Measurements from ENCODE around the gene TACC2.

TACC2 gene

DNA sequence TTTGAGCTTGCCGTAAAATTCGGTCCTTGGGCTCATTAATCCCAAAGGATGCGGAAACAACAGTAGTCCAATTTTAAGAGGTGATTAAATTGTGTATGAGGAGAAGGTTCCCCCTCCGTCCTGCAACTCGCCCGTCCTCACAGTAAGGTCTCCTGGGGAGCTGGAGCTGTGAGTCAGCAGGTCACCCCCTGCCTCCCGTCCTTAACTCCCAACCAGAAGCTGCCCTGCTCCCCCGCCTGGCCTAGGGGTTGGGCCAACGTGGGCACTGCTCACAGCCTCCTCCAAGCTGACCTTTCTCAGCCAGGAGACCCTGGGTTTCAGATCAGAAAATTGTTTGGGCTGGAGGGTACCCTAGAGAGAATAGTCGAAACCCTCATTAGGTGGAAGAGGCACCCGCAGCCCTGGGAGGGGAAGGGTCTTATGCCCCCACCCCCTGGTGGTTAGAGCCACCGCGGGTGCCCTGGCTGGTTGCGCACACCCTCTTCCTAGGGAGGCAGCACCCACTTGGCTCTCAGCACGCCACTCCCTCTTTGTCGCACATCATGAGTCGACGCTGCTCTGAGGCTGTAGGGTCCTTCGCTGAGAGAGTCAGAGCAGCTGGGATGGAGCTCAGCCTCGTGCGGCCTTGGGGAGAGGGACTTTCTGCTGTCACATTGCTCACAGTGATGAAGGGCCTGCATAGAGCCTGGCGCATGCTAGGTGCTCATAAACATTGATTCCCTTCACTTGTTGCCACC is 131.2 kb downstream of the TACC2 start:
- DNase-seq (ENCODE audit: low read depth in 2 of 2), result no peak

GRCh38 chr10:122121059-122121458 is 132.1 kb downstream of the TACC2 start:
- no peak for DNase-seq (ENCODE audit: low read depth in 2 of 2)

DNA sequence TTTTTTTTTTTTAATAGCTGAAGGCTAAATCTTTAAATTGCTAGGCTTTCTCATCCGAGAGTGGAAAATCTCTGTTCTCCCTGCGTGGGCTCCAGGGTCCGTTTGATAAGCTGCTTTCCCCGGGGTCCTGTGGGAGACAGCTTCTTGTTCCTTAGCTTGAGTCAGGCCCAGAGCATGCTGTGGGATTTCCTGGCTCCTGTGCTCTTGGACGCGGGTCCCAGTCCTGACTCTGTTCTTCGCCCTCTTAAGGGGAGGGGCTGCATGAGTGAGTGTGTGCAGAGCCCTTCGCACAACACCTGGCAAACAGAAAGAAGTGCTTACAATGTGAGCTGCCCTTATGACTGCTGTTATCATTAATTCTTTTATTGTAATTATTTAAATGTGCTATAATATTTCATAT is 133.5 kb downstream of the TACC2 start:
- DNase-seq (ENCODE audit: low read depth in 2 of 2), result no peak

DNA sequence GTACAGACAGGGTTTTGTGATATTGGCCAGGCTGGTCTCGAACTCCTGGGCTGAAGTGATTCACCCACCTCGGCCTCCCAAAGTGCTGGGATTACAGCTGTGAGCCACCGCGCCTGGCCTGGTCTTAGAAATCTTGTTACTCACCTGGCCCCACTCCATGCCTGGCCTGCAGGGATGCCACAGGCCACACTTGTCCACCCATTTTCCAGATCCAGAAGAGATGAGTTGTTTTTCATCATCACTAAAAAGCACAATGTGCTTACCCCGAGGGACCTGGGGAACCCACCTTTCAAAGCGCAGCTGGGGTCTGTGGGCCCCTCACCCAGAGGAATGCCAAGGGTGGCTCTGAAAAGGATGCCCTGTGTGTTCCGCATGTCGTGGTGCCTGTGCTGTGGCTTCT is 134.2 kb downstream of the TACC2 start:
- no peak for DNase-seq (ENCODE audit: low read depth in 2 of 2)

- no peak for DNase-seq (ENCODE audit: low read depth in 2 of 2)
These were observed 135.4 kb downstream of the TACC2 start for GRCh38 chr10:122124342-122124741.

DNA sequence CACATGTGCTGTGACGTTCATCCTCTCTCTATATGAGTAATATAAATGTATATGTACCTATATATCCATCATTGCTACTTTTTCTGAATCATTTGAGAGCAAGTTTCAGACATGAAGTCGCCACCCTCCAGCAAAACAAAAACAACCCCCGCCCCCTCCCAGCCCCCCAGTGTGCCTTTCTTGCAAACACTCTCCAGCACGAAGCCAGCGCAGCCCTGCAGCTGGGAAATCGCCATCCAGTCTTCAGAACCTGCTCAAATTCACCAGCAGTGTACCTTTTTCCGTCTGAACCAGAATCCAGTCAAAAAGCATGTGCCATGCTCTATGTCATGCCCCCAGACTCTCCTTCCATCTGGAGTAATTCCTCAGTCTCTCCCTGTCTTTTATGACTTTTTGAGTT is 135.8 kb downstream of the TACC2 start:
- no peak for DNase-seq (ENCODE audit: low read depth in 2 of 2)

DNA sequence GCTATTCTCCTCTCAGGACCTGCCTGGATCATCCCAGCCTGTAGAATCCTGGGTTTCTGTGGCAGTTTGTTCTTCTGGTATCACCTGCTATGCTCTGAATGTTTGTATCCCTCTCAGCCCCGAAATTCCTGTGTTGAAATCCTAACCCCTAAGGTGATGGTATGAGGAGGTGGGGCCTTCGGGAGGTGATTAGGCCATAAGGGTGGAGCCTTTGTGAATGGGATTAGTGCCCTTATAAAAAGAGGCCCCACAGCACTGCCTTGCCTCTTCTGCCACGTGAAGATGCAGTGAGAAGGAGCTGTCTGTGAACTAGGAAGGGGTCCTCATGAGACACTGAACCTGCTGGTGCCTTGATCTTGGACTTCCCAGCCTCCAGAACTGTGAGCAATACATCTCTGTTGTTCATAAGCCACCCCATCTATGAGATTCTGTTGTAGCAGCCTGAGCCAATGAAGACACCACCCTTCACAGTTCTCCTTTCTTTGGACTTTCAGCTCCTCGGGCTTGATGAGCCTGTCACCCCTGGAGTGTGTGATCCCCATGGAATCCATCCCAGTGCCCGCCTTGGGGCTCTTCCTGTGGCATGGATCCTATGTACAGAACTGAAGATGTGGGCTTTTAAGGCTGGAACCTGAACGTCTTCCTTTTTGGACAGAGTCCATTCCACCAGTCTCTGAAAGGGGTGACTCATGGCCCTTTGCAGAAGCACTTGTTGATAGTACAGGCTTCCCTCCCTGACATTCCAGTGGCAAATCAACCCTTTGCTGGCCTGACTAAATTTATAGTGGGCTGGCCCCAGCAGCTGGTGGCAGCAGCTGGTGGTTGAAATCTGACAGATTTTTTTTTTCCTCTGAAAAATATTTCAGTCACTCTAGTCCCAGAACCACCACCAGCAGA is 138.0 kb downstream of the TACC2 start:
- DNase-seq (ENCODE audit: low read depth in 2 of 2), result no peak

- no peak for DNase-seq (ENCODE audit: low read depth in 2 of 2)
These were observed 139.0 kb downstream of the TACC2 start for GRCh38 chr10:122127943-122128342.

- DNase-seq (ENCODE audit: low read depth in 2 of 2), result no peak
These were observed 139.4 kb downstream of the TACC2 start for GRCh38 chr10:122128357-122128756.

DNA sequence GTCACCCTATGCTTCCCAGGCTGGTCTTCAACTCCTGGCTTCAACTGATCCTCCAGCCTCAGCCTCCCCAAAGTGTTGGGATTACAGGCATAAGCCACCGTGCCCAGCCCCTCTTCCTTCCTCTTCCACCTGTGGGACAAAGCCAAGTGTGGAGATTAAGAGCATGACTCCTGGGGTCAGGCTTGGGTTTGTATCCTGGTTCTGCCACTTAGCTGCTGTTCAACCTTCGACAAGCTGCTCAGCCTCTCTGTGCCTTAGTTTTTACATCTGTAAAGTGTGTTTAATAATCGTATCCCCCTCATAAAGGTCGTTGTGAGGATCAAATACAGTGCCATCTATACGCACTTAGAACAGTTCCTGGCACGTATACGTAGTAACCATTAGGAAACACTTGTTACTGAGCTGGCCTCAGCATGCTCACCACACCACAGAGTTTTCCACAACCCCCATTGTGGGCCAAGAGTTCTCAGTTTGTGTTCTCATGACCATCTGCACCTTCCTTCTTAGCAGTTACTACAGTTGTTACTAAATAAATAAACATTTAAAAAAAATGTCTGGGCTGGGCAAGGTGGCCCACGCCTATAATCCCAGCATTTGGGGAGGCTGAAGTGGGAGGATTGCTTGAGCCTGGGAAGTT is 141.6 kb downstream of the TACC2 start:
- no peak for DNase-seq (ENCODE audit: low read depth in 2 of 2)

DNA sequence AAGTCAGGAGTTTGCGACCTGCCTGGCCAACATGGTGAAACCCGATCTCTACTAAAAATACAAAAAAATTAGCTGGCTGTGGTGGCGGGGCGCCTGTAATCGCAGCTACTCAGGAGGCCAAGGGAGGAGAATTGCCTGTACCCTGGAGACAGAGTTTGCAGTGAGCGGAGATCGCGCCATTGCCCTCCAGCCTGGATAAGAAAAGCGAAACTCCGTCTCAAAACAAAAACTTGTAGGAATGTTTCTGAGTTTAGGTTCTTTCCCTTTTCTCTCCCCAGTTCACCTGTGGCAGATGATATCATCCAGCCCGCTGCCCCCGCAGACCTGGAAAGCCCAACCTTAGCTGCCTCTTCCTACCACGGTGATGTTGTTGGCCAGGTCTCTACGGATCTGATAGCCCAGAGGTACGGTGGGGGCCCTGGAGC is 143.4 kb downstream of the TACC2 start:
- DNase-seq (ENCODE audit: low read depth in 2 of 2), result no peak

DNA sequence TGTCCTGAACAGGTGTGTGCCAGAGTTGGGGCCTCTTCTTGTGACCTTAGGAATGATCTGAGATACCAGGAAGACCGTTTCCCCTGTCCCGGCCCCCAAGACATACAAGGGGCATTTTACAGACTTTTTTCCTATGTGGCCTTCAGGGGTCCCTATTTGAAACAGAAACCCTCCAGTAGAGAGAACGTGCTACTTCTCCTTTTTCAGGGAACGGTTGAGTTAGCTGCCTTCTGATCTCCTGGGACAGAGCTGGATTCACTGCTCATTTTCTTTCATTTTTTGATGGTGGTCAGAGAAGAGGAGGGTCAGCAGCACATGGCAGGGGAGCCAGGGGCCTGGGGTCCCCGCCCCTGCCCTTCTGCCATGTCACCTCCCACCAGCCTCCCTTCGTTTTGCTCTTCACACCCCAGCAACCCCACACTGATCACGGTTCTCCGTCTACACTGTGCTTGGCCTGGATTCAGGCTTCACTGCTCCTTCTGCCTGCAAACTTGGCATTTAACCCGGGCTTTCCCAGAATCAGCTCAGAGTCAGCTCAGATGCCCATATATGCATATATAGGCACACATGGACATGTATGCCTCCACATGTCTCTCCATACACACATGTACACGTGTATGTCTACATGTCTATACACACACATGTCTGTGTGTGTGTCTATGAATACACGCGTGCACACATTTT is 144.1 kb downstream of the TACC2 start:
- DNase-seq (ENCODE audit: low read depth in 2 of 2), result no peak

DNA sequence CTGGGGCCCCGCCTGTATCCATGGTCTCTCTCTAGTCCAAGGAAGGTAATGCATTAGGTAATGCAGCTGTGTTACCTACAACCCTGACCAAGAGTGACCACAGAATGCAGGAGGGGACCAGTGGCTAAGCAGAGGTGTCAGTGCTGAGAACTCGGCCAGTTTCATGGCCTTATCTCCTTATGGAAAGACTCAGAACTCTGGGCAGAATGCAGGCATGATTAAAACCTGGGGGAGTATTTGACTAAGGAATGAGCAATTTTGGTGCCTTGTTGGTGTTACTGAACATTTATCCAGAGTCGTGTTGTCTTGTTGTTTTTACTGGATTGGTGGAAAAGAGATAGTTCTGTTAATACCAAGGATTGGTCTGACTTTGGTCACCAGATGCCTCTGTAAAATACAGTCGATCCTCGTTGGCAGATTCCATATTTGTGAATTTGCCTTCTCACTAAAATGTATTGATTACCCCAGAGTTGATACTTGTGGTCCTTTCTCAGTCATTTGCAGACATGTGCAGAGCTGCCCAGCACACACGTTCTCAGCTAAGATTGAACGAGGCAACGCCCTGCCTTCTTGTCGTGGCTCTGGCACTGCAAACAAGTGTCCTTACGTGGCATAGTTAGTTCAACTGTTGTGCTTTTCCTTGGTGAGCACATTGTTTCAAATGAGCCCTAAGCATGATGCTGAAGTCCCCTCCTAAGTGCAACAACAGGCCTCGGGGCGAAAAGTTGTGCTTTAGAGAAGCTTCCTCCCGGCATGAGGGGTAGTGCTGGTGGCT is 146.5 kb downstream of the TACC2 start:
- DNase-seq (ENCODE audit: low read depth in 2 of 2), result no peak

DNA sequence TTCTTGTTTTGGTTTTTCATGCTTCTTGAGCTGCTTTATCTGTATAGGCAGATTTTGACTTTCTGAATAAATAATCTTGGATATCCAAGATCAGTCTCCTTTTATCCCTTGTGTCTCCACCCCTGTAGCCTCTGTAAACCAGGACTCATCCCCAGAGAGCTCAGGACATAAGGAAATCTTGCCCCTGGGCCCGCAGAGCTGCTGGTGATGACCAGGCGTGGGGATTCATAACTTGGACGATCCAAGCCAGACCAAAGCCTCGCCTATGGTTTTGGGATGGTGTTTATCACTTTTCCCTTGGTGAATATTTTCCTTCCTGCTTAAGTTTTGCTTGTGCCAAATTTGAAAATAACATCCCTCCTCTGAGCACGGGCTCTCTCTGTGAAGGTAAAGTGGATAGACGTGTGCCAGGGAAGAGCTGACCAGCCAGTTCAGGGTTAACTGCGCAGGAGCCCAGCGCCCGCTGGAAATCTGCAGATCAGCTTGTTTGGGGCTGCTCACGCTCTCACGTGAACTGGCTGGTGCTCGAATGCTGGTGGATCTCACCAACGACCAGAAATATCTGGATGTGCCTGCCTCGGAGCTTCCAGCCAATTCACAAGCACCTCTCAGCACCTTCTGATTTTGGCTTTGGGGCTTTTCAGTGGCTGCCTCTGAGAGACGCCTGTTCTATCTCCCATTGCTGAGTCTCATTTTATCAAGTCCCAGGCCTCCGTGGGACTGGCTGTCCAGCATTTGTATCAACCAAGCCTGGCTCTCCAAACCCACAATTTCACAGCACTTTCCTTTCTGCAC is 150.1 kb downstream of the TACC2 start:
- no peak for DNase-seq (ENCODE audit: low read depth in 2 of 2)

DNA sequence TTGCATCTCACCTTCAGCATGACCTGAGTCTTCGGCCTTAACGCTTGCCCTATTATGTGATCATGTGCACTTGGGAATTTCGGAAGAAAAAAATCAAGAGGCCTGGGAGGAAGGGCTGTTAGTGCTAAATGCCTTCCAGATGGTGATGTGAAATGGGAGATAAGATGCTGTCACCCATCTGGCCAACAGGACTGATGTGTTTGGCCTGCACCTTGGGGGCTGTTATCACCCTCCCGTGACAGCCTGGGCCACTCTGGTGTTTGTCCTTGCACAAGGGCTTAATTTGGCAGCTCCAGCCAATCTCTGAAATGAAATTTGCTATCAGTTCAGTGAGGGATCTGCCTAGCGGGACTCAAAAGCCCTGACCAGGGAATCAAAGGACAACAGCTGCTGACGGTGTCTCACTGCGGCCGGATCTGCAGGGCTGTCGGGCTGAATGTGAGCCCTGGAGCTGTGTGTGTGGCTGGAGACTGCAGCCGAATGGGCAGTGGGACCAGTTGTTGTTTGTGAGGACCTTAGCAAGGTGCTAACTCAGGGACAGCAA is 150.7 kb downstream of the TACC2 start:
- DNase-seq (ENCODE audit: low read depth in 2 of 2), result no peak

GRCh38 chr10:122140461-122140902 is 151.5 kb downstream of the TACC2 start:
- DNase-seq (ENCODE audit: low read depth in 2 of 2), result no peak

GRCh38 chr10:122140941-122141623 is 152.1 kb downstream of the TACC2 start:
- DNase-seq (ENCODE audit: low read depth in 2 of 2), result no peak

GRCh38 chr10:122141821-122142640 is 153.1 kb downstream of the TACC2 start:
- no peak for DNase-seq (ENCODE audit: low read depth in 2 of 2)

All from stimulated activated CD8-positive, alpha-beta memory T cell treated with anti-CD3 and anti-CD28 coated beads, Interleukin-2, amount 100 ng/mL, for 48 hours (primary cell).